ENCODE data around the gene PRKAB2. TPM values are rescaled to one million over a fixed set of nuclear protein-coding genes. Genes with fewer than 3 reads are reported as not detected.
"Not testable (repeated sequence)": the region's sequence is repeated elsewhere in the genome, so short reads cannot be mapped to it uniquely, and the experiment has no call there.

PRKAB2 gene
- total RNA-seq, 4 donors from 2014 or later = 13.8 to 39.7 (median 18.5) TPM

DNA sequence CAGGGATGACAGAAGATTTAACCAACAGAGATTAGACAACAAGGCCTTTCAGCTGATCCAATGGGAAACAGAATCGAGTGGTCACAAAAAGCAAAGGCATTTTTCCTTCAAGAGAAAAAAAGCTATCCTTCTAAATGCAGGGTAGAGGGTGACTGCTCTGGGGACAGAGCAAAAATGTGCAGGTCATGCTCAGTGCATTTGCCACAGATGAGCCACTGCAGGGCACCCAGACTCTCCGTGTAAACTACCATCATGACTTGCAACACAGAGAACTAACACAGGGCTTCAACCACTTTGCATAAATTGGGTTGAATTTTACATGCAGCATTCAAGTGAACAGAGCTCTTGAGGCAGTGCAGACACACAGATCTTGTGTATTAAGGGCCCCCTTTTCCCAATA lies 56.8 kb downstream of the PRKAB2 start:
- Histone ChIP-seq H3K4me3 (no peak overlapping the region), H3K36me3 (no peaks in the 10 kb centered on the region), H3K9me3 (no peaks in the 10 kb centered on the region), H3K27ac (no peak overlapping the region), H3K27me3 (peaks cover 6% of the 10 kb centered on the region), H3K4me1 (no peaks in the 10 kb centered on the region)
- DNase-seq (ENCODE audit: low spot score in 2 of 2) = no peak
- 77% methylated on average over 2 of the region's 2 CpGs for WGBS
- no peak for TF ChIP-seq CTCF (IDR thresholded peaks at IDR 0.05)
- no peak for TF ChIP-seq EP300 (IDR thresholded peaks at IDR 0.05)
- no peak for TF ChIP-seq POLR2AphosphoS5 (IDR thresholded peaks at IDR 0.05)
- TF ChIP-seq POLR2A (IDR thresholded peaks at IDR 0.05) = no peak

- H3K4me3 ChIP-seq; H3K27me3 ChIP-seq; H3K4me1 ChIP-seq; DNase-seq (ENCODE audit: low spot score in 2 of 2); H3K36me3 ChIP-seq; H3K27ac ChIP-seq; H3K9me3 ChIP-seq: not testable (repeated sequence)
- 95% methylated on average over 2 of the region's 4 CpGs for WGBS
Measured at GRCh38 chr1:147115079-147115478, 57.2 kb downstream of the PRKAB2 start.

GRCh38 chr1:147114353-147114752 lies 57.9 kb downstream of the PRKAB2 start:
- not testable (repeated sequence) for H3K4me1 ChIP-seq; H3K9me3 ChIP-seq; DNase-seq (ENCODE audit: low spot score in 2 of 2); H3K36me3 ChIP-seq; H3K27me3 ChIP-seq; H3K4me3 ChIP-seq; H3K27ac ChIP-seq
- WGBS = 72% methylated on average over 1 of the region's 1 CpG

DNA sequence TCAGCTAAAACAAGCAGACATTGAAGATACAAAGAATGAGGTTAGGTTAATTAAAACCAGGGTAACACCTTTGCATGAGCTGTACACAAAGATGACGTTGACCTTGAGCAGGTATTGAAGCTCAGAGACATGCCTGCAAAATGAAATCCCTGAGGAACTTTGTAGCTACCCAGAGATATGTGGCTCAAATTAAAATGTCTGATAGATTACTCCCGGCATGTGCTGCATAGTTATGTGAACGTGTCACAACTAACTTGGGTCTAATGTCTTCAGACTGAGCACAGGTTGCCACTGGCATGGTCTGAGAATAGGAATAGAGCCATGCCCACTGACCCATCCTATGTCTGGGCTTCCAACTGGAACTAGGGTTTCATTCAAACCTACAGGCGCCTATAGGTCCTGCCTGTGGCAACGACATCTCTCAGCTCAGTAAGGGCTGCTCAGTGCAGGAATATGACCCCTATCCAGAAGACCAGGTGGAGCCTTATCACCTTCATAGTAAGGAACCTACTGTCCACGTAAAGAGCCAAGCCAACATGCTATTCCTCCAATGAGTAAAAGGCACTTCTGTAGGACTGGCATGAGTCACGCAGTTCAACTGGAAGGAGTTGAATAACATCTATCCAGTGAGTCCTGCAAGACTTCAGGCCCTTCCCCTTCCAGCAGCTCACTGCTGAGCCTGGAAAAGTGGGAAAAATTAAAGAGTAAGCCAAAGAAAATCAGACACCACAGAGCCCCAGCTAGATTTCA lies 60.7 kb downstream of the PRKAB2 start:
- no peak overlapping the region for H3K4me3 ChIP-seq
- H3K36me3 ChIP-seq = no peaks in the 10 kb centered on the region
- no peak overlapping the region for H3K27ac ChIP-seq
- TF ChIP-seq POLR2AphosphoS5 (IDR thresholded peaks at IDR 0.05) (no peak), POLR2A (IDR thresholded peaks at IDR 0.05) (no peak), EP300 (IDR thresholded peaks at IDR 0.05) (no peak), CTCF (IDR thresholded peaks at IDR 0.05) (no peak)
- peaks cover 13% of the 10 kb centered on the region for H3K27me3 ChIP-seq
- DNase-seq (ENCODE audit: low spot score in 2 of 2) = no peak
- WGBS = 78% methylated on average over 7 of the region's 7 CpGs
- H3K9me3 ChIP-seq = no peaks in the 10 kb centered on the region
- no peaks in the 10 kb centered on the region for H3K4me1 ChIP-seq

DNA sequence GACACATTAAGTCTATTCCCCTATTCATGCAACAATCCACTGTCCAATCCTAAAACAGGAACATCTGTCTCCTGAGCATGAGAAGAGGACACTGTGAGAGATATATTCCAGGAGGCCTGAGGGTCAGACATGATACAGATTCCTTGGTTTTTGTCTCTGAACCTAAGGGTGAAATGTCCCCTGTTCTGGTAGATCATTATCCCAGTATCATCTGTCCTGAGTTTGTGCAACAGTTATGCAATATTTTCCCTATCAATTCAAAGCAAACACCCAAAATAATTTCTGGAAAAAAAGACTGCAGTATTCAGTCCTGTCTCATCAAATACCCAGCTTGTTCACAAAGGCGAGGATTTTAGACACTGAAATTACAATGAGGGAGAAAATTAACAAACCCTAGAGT lies 61.4 kb downstream of the PRKAB2 start:
- no peaks in the 10 kb centered on the region for H3K9me3 ChIP-seq
- H3K27me3 ChIP-seq = peaks cover 13% of the 10 kb centered on the region
- no peak overlapping the region for H3K4me3 ChIP-seq
- no peaks in the 10 kb centered on the region for H3K4me1 ChIP-seq
- no peak for DNase-seq (ENCODE audit: low spot score in 2 of 2)
- WGBS = 82% methylated on average over 1 of the region's 1 CpG
- no peak for TF ChIP-seq CTCF (IDR thresholded peaks at IDR 0.05)
- H3K27ac ChIP-seq = no peak overlapping the region
- H3K36me3 ChIP-seq = no peaks in the 10 kb centered on the region

DNA sequence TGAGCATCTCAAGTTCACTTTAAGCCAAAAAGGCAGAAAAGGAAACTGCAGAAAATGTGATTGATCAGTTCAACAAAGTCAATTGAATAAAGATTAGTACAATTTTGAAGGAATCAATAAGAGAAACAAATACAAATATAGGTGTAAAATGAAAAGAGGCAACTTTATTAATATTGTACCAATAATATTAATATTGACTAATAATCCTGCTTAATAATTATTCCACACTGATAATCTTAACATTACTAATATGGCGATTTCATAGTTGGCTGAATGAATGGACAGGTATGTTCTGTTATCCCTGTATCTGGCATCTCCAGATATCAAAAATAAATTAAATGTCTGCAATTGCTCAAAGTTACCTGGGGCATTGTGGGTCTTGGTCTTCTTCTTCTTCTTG lies 61.8 kb downstream of the PRKAB2 start:
- H3K36me3 ChIP-seq = no peaks in the 10 kb centered on the region
- 97% methylated on average over 1 of the region's 1 CpG for WGBS
- H3K4me1 ChIP-seq = no peaks in the 10 kb centered on the region
- no peak overlapping the region for H3K27ac ChIP-seq
- DNase-seq (ENCODE audit: low spot score in 2 of 2) = no peak
- peaks cover 13% of the 10 kb centered on the region for H3K27me3 ChIP-seq
- H3K4me3 ChIP-seq = no peak overlapping the region
- TF ChIP-seq POLR2AphosphoS5 (IDR thresholded peaks at IDR 0.05) (no peak), EP300 (IDR thresholded peaks at IDR 0.05) (no peak), CTCF (IDR thresholded peaks at IDR 0.05) (no peak), POLR2A (IDR thresholded peaks at IDR 0.05) (no peak)
- no peaks in the 10 kb centered on the region for H3K9me3 ChIP-seq

All from suprapubic skin (tissue), 4 donors.